GM19452 (cell line): Measurements from ENCODE around the gene MACROD1.

Source experiments
- ATAC-seq: cut with Tn5 transposase; IDR thresholded peaks from one replicate; pipeline ENCODE4 v1.9.1; 2021; ENCODE audit not compliant: unreplicated experiment

The MACROD1 gene

GRCh38 chr11:64019106-64020037 is 146.5 kb downstream of the MACROD1 start:
- ATAC-seq, result no peak

GRCh38 chr11:64018310-64018709 is 147.6 kb downstream of the MACROD1 start:
- no peak for ATAC-seq

- no peak for ATAC-seq
Observed at GRCh38 chr11:64017945-64018224, 148.0 kb downstream of the MACROD1 start.

GRCh38 chr11:64015935-64016845 is 149.7 kb downstream of the MACROD1 start:
- no peak for ATAC-seq

- ATAC-seq, result no peak
Observed at GRCh38 chr11:64015510-64015909, 150.4 kb downstream of the MACROD1 start.

GRCh38 chr11:64014356-64014755 is 151.6 kb downstream of the MACROD1 start:
- no peak for ATAC-seq

- no peak for ATAC-seq
Observed at GRCh38 chr11:64013141-64013896, 152.6 kb downstream of the MACROD1 start.

GRCh38 chr11:64011371-64011770 is 154.5 kb downstream of the MACROD1 start:
- ATAC-seq, result no peak

GRCh38 chr11:64010783-64011182 is 155.1 kb downstream of the MACROD1 start:
- no peak for ATAC-seq

GRCh38 chr11:64009710-64010109 is 156.2 kb downstream of the MACROD1 start:
- ATAC-seq, result no peak

GRCh38 chr11:64008914-64009633 is 156.8 kb downstream of the MACROD1 start:
- no peak for ATAC-seq

GRCh38 chr11:64008283-64008913 is 157.5 kb downstream of the MACROD1 start:
- ATAC-seq, result no peak

GRCh38 chr11:64007629-64008282 is 158.2 kb downstream of the MACROD1 start:
- no peak for ATAC-seq

GRCh38 chr11:64007160-64007628 is 158.7 kb downstream of the MACROD1 start:
- ATAC-seq, result no peak

- ATAC-seq, result no peak
Observed at GRCh38 chr11:64006398-64006797, 159.5 kb downstream of the MACROD1 start.

GRCh38 chr11:64005691-64006090 is 160.2 kb downstream of the MACROD1 start:
- no peak for ATAC-seq

- ATAC-seq, result no peak
Observed at GRCh38 chr11:64004590-64004984, 161.3 kb downstream of the MACROD1 start.

- ATAC-seq, result no peak
Observed at GRCh38 chr11:64003807-64004589, 161.9 kb downstream of the MACROD1 start.
